ENCODE data around the gene CCDC196. TPM values are rescaled to one million over a fixed set of nuclear protein-coding genes. Genes with fewer than 3 reads are reported as not detected.

Gene CCDC196
- total and polyA plus RNA-seq, 7 donors = not detected

DNA sequence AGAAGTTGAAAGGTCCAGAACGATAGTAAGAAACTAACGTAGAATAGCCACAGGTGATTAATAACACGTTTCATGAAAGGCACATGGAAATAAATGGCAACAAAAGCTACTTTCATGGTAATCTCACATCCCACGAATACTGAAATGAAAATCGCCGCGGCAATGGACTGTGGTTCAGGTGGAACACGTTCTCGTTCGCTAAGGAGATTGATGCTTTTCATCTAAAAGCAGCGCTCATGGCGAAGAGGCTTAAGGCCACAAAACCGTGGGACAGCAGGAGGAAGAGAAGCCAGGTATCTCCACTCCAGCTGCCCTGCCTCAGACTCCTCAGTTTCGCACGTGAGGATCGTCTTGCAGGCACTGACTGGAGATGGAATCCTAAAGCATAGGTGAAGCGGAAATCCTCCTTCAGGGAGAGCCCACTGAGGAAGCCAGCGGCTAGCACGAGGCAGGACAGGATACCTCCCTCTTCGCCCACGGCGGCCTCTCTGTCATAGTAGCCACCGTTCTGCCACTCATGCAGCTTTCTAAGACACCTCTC lies 21.1 kb downstream of the CCDC196 start:
- H3K9me3 ChIP-seq = no peaks in the 10 kb centered on the region
- ATAC-seq (peak; percentile 34 to 45 (median 40)), DNase-seq (no peak)
- intact Hi-C loops (cut with DNase I) = loop anchor here in 1 of 2 donors (10.0 kb wide), 1 partner anchor 138 kb away; no protein-coding TSS in a partner anchor
- H3K4me3 ChIP-seq = peak overlapping the region; percentile 91
- H3K27me3 ChIP-seq (ENCODE audit: insufficient read depth in 3 of 3, low read length in 2 of 3) = no peaks in the 10 kb centered on the region
- H3K27ac ChIP-seq = peak overlapping the region; percentile 95
- 2% methylated on average over 23 of the region's 23 CpGs for WGBS, 3 donors
- H3K36me3 ChIP-seq (ENCODE audit: insufficient read depth in 1 of 2, low read depth in 1 of 2) = no peaks in the 10 kb centered on the region
- H3K4me1 ChIP-seq = peaks cover 30% of the 10 kb centered on the region
- TF ChIP-seq, protein P1, sequence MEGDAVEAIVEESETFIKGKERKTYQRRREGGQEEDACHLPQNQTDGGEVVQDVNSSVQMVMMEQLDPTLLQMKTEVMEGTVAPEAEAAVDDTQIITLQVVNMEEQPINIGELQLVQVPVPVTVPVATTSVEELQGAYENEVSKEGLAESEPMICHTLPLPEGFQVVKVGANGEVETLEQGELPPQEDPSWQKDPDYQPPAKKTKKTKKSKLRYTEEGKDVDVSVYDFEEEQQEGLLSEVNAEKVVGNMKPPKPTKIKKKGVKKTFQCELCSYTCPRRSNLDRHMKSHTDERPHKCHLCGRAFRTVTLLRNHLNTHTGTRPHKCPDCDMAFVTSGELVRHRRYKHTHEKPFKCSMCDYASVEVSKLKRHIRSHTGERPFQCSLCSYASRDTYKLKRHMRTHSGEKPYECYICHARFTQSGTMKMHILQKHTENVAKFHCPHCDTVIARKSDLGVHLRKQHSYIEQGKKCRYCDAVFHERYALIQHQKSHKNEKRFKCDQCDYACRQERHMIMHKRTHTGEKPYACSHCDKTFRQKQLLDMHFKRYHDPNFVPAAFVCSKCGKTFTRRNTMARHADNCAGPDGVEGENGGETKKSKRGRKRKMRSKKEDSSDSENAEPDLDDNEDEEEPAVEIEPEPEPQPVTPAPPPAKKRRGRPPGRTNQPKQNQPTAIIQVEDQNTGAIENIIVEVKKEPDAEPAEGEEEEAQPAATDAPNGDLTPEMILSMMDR (IDR thresholded peaks at IDR 0.05) = no peak

DNA sequence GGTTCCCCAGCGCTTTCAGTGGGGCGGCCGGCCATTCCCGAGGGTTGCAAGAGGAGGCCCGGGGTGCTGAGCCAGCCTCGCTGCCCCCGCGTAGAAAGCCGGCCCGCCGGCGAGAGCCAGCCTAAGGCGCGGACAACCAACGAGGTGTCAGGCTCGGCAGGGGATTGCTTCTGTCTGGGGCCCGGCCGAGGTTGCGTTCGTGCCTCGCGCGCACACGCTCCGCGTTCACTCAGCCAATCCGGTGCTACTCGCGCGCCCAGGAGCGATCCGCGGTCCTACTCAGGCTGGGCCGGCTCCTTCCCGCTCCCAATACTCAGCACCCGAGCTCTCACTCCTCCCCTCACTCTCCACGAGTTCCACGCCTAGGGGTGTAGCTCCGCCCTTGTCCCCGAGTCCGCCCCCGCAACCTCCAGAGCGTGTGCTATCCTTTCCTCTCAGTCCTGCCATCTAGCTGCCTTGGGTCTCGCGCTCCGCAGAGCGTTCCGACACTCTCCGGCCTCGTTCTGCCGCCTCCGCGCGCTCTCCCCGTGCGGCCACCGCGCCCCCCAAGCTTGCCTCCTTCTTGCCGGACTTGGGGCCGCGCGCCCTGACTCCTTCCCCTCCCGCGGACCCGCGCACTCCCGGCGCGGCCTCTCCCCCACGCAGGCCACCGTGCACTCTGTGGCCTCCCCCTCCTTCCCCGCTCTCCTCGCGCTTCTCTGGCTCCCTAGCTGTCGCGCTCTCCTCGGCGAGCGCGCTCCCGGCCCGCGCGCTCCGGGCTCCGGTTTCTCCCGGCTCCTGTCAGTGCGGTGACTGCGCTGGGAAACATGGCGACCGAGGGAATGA lies 21.8 kb downstream of the CCDC196 start, which contains the start of gene GPHN:
TSS of gene GPHN (plus strand) at position 426 of the 825 bp plus-strand sequence.
- peak; percentile 97 to 98 for DNase-seq
- intact Hi-C loops (cut with DNase I) = loop anchor here in 1 of 2 donors (10.0 kb wide), 1 partner anchor 137 kb away; no protein-coding TSS in a partner anchor
- 0 to 1% (median 0%) methylated on average over 78 to 91 of the region's 91 CpGs for WGBS, 3 donors
- Histone ChIP-seq H3K27me3 (ENCODE audit: insufficient read depth in 3 of 3, low read length in 2 of 3) (no peaks in the 10 kb centered on the region), H3K4me3 (peak within 1 kb of the TSS; percentile 91), H3K9me3 (no peaks in the 10 kb centered on the region), H3K4me1 (peaks cover 37% of the 10 kb centered on the region), H3K36me3 (ENCODE audit: insufficient read depth in 1 of 2, low read depth in 1 of 2) (no peaks in the 10 kb centered on the region), H3K27ac (peak within 1 kb of the TSS; percentile 95)
- peak; percentile 93 to 97 (median 95) for ATAC-seq
- TF ChIP-seq, protein P1 (IDR thresholded peaks at IDR 0.05) = peak; percentile 38

DNA sequence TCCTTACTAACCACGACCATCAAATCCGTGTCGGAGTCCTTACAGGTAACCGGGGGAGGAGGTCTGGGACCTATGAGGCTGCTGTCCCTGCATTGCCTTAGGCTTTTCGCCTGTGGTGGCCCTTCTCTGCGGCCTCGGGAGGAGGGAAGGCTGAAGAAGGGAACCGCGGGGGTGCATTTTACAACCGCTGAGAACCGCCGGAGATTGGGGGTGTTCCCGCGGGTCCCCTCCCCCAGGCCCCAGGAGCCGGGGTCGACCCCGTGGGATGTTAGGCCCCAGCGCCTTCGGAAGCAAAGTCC lies 22.3 kb downstream of the CCDC196 start:
- Histone ChIP-seq H3K36me3 (ENCODE audit: insufficient read depth in 1 of 2, low read depth in 1 of 2) (no peaks in the 10 kb centered on the region), H3K9me3 (no peaks in the 10 kb centered on the region), H3K27ac (peak overlapping the region; percentile 95), H3K4me1 (peaks cover 42% of the 10 kb centered on the region), H3K4me3 (peak overlapping the region; percentile 91), H3K27me3 (ENCODE audit: insufficient read depth in 3 of 3, low read length in 2 of 3) (no peaks in the 10 kb centered on the region)
- intact Hi-C loops (cut with DNase I) = loop anchor here in 1 of 2 donors (10.0 kb wide), 1 partner anchor 136 kb away; no protein-coding TSS in a partner anchor
- peak in 1 of 4 donors; percentile 0 for ATAC-seq
- 0 to 1% (median 0%) methylated on average over 17 to 19 of the region's 19 CpGs for WGBS, 3 donors
- DNase-seq = no peak
- TF ChIP-seq, protein P1 (IDR thresholded peaks at IDR 0.05) = no peak

DNA sequence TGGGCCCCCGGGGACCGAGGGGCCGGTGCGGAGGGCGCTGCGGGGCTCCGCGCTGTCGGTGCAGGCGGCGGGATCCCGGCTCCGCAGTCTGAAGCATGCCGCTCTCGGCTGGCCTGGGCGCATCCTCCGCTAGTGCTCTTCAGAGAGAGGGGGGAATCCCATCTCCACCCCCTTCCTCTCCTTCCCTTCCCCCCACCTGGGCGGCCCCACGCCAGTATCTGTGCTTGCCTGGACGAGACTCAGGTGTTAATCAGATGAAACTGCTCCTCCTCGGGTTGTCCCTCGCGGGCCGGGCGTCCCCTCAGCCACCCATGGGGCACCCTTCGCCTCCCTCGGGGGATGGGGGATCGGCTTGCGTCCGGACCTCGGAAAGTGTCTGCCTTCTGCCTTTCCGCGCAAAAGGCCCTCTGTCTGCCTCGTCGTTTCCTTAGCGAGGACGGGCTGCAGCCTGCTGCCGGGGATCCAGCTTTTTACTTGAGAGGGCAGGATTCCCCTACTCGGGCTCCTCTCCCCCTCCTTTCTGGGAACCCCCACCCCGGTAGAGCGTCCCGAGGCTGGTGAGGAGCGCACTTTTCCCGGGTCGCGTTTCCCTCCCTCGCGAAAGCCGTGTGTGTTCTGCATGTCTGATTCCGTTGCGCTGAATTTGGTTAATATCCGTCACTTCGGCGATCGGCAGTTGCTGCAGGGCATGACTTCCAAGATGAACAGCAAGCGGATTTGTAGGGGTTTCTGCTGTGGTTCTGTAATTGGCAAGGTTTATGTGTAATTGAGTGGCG lies 22.9 kb downstream of the CCDC196 start:
- TF ChIP-seq, protein P1 (IDR thresholded peaks at IDR 0.05) = no peak
- Histone ChIP-seq H3K36me3 (ENCODE audit: insufficient read depth in 1 of 2, low read depth in 1 of 2) (no peaks in the 10 kb centered on the region), H3K4me1 (peaks cover 48% of the 10 kb centered on the region), H3K27me3 (ENCODE audit: insufficient read depth in 3 of 3, low read length in 2 of 3) (no peaks in the 10 kb centered on the region), H3K9me3 (no peaks in the 10 kb centered on the region), H3K27ac (peak overlapping the region; percentile 95), H3K4me3 (peak overlapping the region; percentile 91)
- WGBS, 3 donors = 0 to 1% (median 1%) methylated on average over 42 to 57 of the region's 57 CpGs
- ATAC-seq = peak; percentile 6 to 47 (median 29)
- DNase-seq = peak; percentile 39 to 74
- intact Hi-C loops (cut with DNase I) = loop anchor here in 1 of 2 donors (10.0 kb wide), 1 partner anchor 136 kb away; no protein-coding TSS in a partner anchor

Measured in psoas muscle (tissue), 8 donors.